ENCODE data around the gene S100A2.

DNA sequence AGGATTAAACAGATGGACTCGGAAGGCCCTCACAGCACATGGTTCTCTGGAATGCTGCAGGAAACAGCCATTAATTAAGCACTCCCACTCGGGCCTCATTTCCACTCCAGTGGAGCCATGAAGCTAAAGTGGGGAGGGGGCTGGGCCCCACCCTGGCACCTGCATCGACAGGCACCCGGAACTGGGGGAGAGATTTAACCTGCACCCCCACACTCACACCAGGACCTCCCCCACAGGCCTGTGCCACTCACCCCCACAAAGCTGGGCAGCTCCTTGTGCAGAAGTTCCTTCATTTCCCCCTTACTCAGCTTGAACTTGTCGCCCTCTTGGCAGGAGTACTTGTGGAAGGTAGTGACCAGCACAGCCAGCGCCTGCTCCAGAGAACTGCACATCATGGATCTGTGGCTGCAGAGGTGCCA, 2.2 kb downstream of the S100A2 start:
- TF ChIP-seq, protein P1, sequence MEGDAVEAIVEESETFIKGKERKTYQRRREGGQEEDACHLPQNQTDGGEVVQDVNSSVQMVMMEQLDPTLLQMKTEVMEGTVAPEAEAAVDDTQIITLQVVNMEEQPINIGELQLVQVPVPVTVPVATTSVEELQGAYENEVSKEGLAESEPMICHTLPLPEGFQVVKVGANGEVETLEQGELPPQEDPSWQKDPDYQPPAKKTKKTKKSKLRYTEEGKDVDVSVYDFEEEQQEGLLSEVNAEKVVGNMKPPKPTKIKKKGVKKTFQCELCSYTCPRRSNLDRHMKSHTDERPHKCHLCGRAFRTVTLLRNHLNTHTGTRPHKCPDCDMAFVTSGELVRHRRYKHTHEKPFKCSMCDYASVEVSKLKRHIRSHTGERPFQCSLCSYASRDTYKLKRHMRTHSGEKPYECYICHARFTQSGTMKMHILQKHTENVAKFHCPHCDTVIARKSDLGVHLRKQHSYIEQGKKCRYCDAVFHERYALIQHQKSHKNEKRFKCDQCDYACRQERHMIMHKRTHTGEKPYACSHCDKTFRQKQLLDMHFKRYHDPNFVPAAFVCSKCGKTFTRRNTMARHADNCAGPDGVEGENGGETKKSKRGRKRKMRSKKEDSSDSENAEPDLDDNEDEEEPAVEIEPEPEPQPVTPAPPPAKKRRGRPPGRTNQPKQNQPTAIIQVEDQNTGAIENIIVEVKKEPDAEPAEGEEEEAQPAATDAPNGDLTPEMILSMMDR (IDR thresholded peaks at IDR 0.05) = no peak
- no peak for TF ChIP-seq POLR2AphosphoS5 (IDR thresholded peaks at IDR 0.05)
